ENCODE measurements around the gene PAPLN.

GRCh38 chr14:73269729-73270531 lies 32.6 kb downstream of the PAPLN start:
- TF ChIP-seq EZH2 (IDR thresholded peaks at IDR 0.05; ENCODE audit: low read depth) (no peak), CTCF (conservative IDR thresholded peaks at IDR 0.05) (no peak)

All from PC-9 (cell line).